ENCODE data around the gene CCDC80.
"Not testable (repeated sequence)": the region's sequence is repeated elsewhere in the genome, so short reads cannot be mapped to it uniquely, and the experiment has no call there.

Gene CCDC80

DNA sequence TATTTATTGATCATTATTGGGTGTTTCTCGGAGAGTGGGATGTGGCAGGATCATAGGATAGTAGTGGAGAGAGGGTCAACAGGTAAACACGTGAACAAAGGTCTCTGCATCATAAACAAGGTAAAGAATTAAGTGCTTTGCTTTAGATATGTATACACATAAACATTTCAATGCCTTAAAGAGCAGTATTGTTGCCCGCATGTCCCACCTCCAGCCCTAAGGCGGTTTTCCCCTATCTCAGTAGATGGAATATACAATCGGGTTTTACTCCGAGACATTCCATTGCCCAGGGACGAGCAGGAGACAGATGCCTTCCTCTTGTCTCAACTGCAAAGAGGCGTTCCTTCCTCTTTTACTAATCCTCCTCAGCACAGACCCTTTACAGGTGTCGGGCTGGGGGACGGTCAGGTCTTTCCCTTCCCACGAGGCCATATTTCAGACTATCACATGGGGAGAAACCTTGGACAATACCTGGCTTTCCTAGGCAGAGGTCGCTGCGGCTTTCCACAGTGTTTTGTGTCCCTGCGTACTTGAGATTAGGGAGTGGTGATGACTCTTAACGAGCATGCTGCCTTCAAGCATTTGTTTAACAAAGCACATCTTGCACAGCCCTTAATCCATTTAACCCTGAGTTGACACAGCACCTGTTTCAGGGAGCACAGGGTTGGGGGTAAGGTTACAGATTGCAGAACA is 76.5 kb downstream of the CCDC80 start:
- not testable (repeated sequence) for H3K4me1 ChIP-seq (ENCODE audit: control insufficient read depth, insufficient read depth, low read length, poor library complexity, severe bottlenecking); H3K9me3 ChIP-seq (ENCODE audit: control insufficient read depth, low read length); H3K27ac ChIP-seq (ENCODE audit: low read depth, low read length, severe bottlenecking); H3K4me3 ChIP-seq (ENCODE audit: extremely low read depth, insufficient read depth, low read length, poor library complexity, severe bottlenecking)
- 72 to 80% methylated on average over 1 to 7 of the region's 15 CpGs for WGBS, 2 experiments (ENCODE audit: insufficient coverage in 2 of 2)
- peaks cover 20% of the 10 kb centered on the region for H3K36me3 ChIP-seq (ENCODE audit: control insufficient read depth, insufficient read depth, low read length)

DNA sequence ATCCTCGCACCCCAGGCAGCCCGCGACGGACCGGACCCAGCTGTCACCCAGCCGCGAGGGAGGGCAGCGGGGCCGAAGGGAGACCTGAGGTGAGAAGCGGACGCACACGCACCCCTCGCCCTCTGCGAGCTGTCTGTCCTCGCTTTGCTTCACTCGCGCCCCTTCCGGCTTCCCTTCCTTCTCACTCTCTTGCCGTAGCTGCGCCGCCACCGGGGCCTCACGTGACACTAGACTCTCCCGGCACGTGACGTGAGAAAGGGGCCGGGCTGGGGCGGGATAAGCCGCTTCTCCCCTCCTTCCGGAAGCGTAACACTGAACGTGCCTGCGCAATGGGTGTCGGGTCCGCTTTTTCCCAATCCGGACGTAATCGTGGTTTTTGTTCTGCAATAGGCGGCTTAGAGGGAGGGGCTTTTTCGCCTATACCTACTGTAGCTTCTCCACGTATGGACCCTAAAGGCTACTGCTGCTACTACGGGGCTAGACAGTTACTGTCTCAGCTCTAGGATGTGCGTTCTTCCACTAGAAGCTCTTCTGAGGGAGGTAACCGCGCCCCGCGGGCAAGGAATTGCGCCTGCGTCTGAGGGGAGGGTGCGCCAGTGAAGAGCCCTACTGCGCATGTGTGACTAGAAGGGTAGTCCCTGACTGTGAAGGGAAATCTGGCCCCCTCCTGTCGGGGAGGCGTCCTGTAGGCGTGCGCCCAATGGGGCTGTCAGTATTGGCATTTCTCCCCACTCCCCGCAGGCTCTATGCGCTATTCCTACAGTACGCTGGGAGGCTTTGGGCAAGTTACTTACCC is 79.0 kb downstream of the CCDC80 start, which contains the start of the genes ATG3 and SLC35A5:
Gene ATG3, minus strand, starts transcription at position 229 of the 796 bp plus-strand sequence. CDS start 434 bp downstream, outside the sequence.
Gene SLC35A5, plus strand, starts transcription at position 312 of the 796 bp plus-strand sequence. CDS start 1,359 bp downstream, outside the sequence.
- Histone ChIP-seq H3K27ac (ENCODE audit: low read depth, low read length, severe bottlenecking) (peak within 1 kb of the TSS; percentile 98), H3K36me3 (ENCODE audit: control insufficient read depth, insufficient read depth, low read length) (peaks cover 25% of the 10 kb centered on the region), H3K4me3 (ENCODE audit: extremely low read depth, insufficient read depth, low read length, poor library complexity, severe bottlenecking) (peak within 1 kb of the TSS; percentile 81), H3K9me3 (ENCODE audit: control insufficient read depth, low read length) (no peaks in the 10 kb centered on the region), H3K4me1 (ENCODE audit: control insufficient read depth, insufficient read depth, low read length, poor library complexity, severe bottlenecking) (peaks cover 7% of the 10 kb centered on the region)
- 0% methylated on average over 38 to 54 of the region's 58 CpGs for WGBS, 2 experiments (ENCODE audit: insufficient coverage in 2 of 2)

DNA sequence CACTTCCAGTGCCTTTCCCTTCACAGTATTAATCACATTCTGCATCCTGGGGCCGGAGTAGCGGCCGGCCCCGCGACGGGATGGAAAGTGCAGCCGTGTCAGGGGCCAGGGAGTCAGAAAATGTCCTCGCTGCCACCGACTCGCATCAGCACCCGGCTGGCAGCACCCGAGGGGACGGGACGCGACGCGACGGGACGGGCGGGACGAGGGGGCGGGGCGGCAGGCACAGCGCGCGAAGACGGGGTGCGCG is 79.5 kb downstream of the CCDC80 start:
- peaks cover 7% of the 10 kb centered on the region for H3K4me1 ChIP-seq (ENCODE audit: control insufficient read depth, insufficient read depth, low read length, poor library complexity, severe bottlenecking)
- peaks cover 27% of the 10 kb centered on the region for H3K36me3 ChIP-seq (ENCODE audit: control insufficient read depth, insufficient read depth, low read length)
- 0 to 1% methylated on average over 26 to 28 of the region's 29 CpGs for WGBS, 2 experiments (ENCODE audit: insufficient coverage in 2 of 2)
- H3K27ac ChIP-seq (ENCODE audit: low read depth, low read length, severe bottlenecking), result peak overlapping the region; percentile 98
- no peaks in the 10 kb centered on the region for H3K9me3 ChIP-seq (ENCODE audit: control insufficient read depth, low read length)
- peak overlapping the region; percentile 81 for H3K4me3 ChIP-seq (ENCODE audit: extremely low read depth, insufficient read depth, low read length, poor library complexity, severe bottlenecking)

DNA sequence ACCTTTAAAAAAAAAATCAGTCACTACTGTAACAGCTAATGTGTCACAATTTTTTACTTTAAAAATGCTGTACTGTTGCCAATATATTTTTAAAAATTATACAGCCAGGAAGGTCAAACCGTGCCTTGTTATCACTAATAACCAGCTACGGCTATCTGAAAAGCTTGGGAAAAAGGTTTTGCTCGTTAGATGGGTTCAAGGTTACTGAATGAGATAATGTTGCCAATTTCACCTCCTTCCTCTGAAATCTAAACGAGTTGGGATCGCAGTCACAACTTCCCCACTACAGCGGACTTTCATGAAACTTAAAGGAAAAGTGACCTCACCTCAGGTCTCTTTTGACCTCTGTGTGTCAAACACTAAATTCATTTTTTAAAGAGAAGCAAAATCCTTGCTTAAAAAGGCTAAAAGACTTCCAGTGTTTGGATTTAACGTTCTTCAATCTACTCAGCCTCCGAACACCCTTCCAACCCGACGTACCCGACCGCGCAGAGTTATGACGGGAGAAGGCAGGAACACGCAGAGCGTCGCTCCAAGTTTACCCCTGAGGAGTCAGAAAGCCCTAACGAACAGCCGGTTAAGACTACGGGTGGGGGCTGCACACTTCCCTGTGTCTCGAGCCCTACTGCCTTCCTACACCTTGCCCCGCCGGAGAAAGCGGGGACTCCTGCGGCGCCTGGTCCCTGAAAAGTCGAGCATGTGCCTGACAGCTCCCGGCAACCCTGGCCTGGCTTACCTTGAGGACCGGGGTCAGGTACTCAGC is 80.0 kb downstream of the CCDC80 start:
- H3K9me3 ChIP-seq (ENCODE audit: control insufficient read depth, low read length), result no peaks in the 10 kb centered on the region
- peak overlapping the region; percentile 81 for H3K4me3 ChIP-seq (ENCODE audit: extremely low read depth, insufficient read depth, low read length, poor library complexity, severe bottlenecking)
- H3K36me3 ChIP-seq (ENCODE audit: control insufficient read depth, insufficient read depth, low read length), result peaks cover 30% of the 10 kb centered on the region
- H3K27ac ChIP-seq (ENCODE audit: low read depth, low read length, severe bottlenecking), result peak overlapping the region; percentile 98
- WGBS, 2 experiments (ENCODE audit: insufficient coverage in 2 of 2), result 1 to 2% methylated on average over 24 to 26 of the region's 29 CpGs
- peaks cover 7% of the 10 kb centered on the region for H3K4me1 ChIP-seq (ENCODE audit: control insufficient read depth, insufficient read depth, low read length, poor library complexity, severe bottlenecking)

DNA sequence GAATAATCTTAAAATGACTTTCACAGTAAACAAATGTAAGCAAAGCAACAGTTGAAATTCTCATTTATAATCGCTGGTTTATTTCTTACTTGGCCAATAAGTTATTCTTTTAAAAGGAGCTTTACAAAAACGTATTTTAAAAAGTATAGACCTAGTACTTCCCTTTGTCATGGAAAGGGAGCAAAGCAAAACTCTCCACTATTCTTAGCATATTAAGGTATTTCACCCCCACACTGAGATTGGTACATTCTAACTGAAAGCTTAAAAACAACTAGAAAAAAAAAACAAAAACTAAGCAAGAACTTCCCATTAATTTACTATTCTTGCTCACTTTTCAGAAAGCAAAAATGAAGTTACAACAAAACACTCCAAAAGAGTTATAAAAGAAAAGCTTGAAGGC is 80.6 kb downstream of the CCDC80 start:
- Histone ChIP-seq H3K4me3 (ENCODE audit: extremely low read depth, insufficient read depth, low read length, poor library complexity, severe bottlenecking) (peak overlapping the region; percentile 81), H3K4me1 (ENCODE audit: control insufficient read depth, insufficient read depth, low read length, poor library complexity, severe bottlenecking) (peaks cover 7% of the 10 kb centered on the region), H3K9me3 (ENCODE audit: control insufficient read depth, low read length) (no peaks in the 10 kb centered on the region), H3K36me3 (ENCODE audit: control insufficient read depth, insufficient read depth, low read length) (peaks cover 24% of the 10 kb centered on the region), H3K27ac (ENCODE audit: low read depth, low read length, severe bottlenecking) (peak overlapping the region; percentile 98)
- no CpG with 5 or more reads among the region's 2 CpGs for WGBS, 2 experiments (ENCODE audit: insufficient coverage in 2 of 2)

DNA sequence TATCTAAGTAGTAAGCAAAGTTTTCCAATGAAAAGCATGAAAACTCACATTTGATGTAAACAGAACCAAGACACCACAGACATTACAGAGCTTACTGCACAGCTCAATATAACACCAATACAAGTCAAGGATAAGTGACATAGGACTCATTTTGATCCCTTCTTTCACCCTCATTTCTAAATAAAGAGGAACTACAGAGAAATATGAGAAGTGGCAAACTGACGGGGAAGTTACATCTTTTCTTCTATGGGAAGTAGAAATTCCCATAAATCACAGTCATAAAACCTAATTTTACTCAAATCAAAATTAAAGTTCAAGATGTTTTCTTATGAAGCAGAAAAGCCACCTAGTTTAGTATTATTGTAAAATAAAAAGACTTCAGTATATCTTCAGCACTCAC is 83.0 kb downstream of the CCDC80 start:
- Histone ChIP-seq H3K27ac (ENCODE audit: low read depth, low read length, severe bottlenecking) (no peak overlapping the region), H3K36me3 (ENCODE audit: control insufficient read depth, insufficient read depth, low read length) (peaks cover 15% of the 10 kb centered on the region)
- no CpG with 5 or more reads among the region's 1 CpG for WGBS, 2 experiments (ENCODE audit: insufficient coverage in 2 of 2)

DNA sequence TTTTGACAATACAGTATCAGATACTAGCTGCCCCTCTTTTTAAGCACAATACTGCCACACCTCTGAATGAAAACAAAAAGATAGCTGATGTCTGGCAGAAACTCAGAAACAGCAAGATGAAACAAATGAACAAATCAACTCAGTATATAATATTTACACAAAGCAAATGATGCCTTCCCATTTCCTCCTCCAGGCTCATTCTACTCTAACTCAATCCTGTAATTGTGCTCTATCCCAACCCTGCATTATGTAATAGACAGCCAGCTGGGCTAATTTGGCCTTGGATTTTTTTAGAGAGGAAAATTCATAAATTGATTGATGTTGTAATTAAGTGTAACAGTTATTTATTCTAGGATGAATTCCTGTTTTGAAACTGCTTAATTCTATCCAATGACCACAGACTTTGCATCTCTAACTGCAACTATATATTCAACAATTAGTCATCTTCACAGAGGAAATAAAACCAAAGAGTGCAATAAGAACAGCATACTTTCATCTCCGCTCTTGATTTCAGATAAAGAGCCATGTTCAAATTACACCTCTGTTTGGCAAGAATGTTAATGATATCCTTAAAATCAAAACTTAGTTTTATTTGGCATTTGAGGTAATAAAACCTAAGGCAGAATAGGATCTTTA is 85.3 kb downstream of the CCDC80 start:
- no CpG with 5 or more reads among the region's 1 CpG for WGBS, 2 experiments (ENCODE audit: insufficient coverage in 2 of 2)
- Histone ChIP-seq H3K9me3 (ENCODE audit: control insufficient read depth, low read length) (no peaks in the 10 kb centered on the region), H3K4me1 (ENCODE audit: control insufficient read depth, insufficient read depth, low read length, poor library complexity, severe bottlenecking) (peaks cover 7% of the 10 kb centered on the region)

More for the DNA sequence above, 83.0 kb downstream of the CCDC80 start:
- Histone ChIP-seq H3K4me1 (ENCODE audit: control insufficient read depth, insufficient read depth, low read length, poor library complexity, severe bottlenecking) (peaks cover 7% of the 10 kb centered on the region), H3K4me3 (ENCODE audit: extremely low read depth, insufficient read depth, low read length, poor library complexity, severe bottlenecking) (no peak overlapping the region), H3K9me3 (ENCODE audit: control insufficient read depth, low read length) (no peaks in the 10 kb centered on the region)

DNA sequence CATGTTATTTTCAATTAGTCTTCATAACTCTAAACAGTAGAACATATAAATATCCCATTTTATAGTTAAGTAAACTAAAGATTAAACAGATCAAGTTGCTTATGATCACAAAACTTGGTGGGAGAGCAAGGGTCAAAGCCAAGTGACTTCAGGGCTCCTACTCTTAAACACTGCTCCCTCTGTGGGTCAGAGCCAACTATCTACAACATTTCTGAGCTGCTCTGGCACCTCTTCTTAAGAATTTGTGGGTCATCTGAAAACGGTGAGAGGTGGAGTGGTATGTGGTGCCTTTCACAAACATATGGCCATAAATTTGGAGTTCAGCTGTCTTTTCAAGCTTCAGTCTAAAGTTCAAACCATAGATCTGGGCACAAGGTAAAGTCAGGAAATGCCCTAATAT is 90.1 kb downstream of the CCDC80 start:
- no peaks in the 10 kb centered on the region for H3K9me3 ChIP-seq (ENCODE audit: control insufficient read depth, low read length)
- no peak overlapping the region for H3K27ac ChIP-seq (ENCODE audit: low read depth, low read length, severe bottlenecking)
- H3K36me3 ChIP-seq (ENCODE audit: control insufficient read depth, insufficient read depth, low read length), result peaks cover 18% of the 10 kb centered on the region
- 57% methylated on average over 1 of the region's 1 CpG; no CpG with 5 or more reads in 1 of the 2 experiments for WGBS, 2 experiments (ENCODE audit: insufficient coverage in 2 of 2)
- H3K4me3 ChIP-seq (ENCODE audit: extremely low read depth, insufficient read depth, low read length, poor library complexity, severe bottlenecking), result no peak overlapping the region
- no peaks in the 10 kb centered on the region for H3K4me1 ChIP-seq (ENCODE audit: control insufficient read depth, insufficient read depth, low read length, poor library complexity, severe bottlenecking)

More for the DNA sequence above, 85.3 kb downstream of the CCDC80 start:
- Histone ChIP-seq H3K27ac (ENCODE audit: low read depth, low read length, severe bottlenecking) (no peak overlapping the region), H3K36me3 (ENCODE audit: control insufficient read depth, insufficient read depth, low read length) (peaks cover 15% of the 10 kb centered on the region), H3K4me3 (ENCODE audit: extremely low read depth, insufficient read depth, low read length, poor library complexity, severe bottlenecking) (no peak overlapping the region)

Data from mesodermal cell (in vitro differentiated cells).